ENCODE measurements around the gene LAX1. TPM values are rescaled to one million over a fixed set of nuclear protein-coding genes. Genes with fewer than 3 reads are reported as not detected.

Gene LAX1
- total and polyA plus RNA-seq, 10 of the 15 experiments (the other 5 are each of a cell fraction or from before 2014, with no cell fraction given), result 2.1 to 15.0 (median 9.0) TPM

DNA sequence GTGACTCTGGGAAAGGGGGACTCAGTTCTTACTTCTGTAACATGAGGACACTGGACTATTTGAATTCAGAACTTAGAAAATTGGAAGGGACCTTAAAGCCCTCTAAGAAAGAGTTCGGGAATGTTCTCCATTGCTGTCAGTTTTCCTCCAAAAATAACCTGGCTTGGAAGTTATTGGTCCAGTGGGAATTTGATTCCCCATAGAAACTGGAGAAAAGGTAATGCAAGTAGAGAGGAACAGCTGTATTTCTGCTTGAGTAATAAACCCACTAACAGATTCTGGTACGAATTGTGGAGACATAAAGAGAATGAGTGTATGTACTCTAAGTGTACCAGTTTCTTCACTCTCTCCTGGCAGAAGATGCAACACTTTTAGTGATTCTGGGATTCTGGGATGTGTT, 32.2 kb downstream of the LAX1 start (continued):
- no peak for TF ChIP-seq LARP7 (IDR thresholded peaks at IDR 0.05)
- no peak for TF ChIP-seq GABPA (IDR thresholded peaks at IDR 0.05; ENCODE audit: low read depth)
- no peak for TF ChIP-seq SRF (IDR thresholded peaks at IDR 0.05; ENCODE audit: low read depth in 2 of 2, low read length in 2 of 2)
- TF ChIP-seq, protein P1, sequence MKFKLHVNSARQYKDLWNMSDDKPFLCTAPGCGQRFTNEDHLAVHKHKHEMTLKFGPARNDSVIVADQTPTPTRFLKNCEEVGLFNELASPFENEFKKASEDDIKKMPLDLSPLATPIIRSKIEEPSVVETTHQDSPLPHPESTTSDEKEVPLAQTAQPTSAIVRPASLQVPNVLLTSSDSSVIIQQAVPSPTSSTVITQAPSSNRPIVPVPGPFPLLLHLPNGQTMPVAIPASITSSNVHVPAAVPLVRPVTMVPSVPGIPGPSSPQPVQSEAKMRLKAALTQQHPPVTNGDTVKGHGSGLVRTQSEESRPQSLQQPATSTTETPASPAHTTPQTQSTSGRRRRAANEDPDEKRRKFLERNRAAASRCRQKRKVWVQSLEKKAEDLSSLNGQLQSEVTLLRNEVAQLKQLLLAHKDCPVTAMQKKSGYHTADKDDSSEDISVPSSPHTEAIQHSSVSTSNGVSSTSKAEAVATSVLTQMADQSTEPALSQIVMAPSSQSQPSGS (IDR thresholded peaks at IDR 0.05; ENCODE audit: low read length), result no peak
- no peak for TF ChIP-seq KLF5 (IDR thresholded peaks at IDR 0.05; ENCODE audit: partially characterized antibody)

DNA sequence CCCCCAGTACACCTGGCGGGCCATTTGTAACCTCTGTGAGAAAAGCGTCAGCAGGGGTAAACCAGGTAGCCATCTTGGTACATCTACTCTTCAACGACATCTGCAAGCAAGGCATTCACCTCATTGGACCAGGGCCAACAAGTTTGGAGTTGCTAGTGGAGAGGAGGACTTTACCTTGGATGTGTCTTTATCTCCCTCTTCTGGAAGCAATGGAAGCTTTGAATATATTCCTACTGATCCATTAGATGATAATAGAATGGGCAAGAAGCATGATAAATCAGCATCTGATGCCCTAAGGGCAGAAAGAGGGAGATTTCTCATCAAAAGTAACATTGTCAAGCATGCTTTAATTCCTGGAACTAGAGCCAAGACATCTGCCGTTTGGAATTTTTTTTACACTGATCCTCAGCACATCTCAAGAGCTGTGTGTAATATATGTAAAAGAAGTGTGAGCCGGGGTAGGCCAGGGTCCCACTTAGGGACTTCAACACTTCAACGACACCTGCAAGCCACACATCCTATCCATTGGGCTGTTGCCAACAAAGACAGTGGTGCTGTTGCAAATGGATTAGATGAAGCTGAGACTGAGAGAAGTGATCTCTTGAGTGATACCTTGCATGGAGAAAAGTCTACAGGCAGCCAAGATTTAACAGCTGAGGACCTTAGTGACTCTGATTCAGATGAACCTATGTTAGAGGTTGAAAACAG, 33.1 kb downstream of the LAX1 start:
- ChIA-PET SMC1A (ENCODE audit: uncharacterized antibody, unreplicated experiment) (interaction anchor here (1.7 kb wide), 1 partner anchor 9 kb away, joined by 6 read pairs; no protein-coding TSS in a partner anchor), POLR2A (no interaction called here), RAD21 (ENCODE audit: unreplicated experiment) (no interaction called here), CTCF (no interaction called here)
- DNase-seq (ENCODE audit: low read depth, low spot score) (no peak), FAIRE-seq (no peak), ATAC-seq (no peak)
- H3K36me3 ChIP-seq (ENCODE audit: control insufficient read depth in 2 of 2, insufficient read depth in 2 of 2, low read length in 1 of 2), result peaks cover 0 to 24% of the 10 kb centered on the region in 2 experiments; a peak in 2 of 4 replicates
- BruUV-seq (replicated peaks), result no TSS peak
- H3K4me3 ChIP-seq, result no peak overlapping the region
- peaks cover 4% of the 10 kb centered on the region; the same call in 1 of the 2 replicates for H3K4me1 ChIP-seq (ENCODE audit: control insufficient read depth, insufficient read depth, low read length)
- peak overlapping the region; percentile 80 for H3K4me2 ChIP-seq (ENCODE audit: control insufficient read depth, insufficient read depth)
- peaks cover 69% of the 10 kb centered on the region for H3K79me2 ChIP-seq (ENCODE audit: control insufficient read depth, insufficient read depth, low read length)
- in situ Hi-C loops (cut with MboI), result no loop called here
- TF ChIP-seq YBX1 (IDR thresholded peaks at IDR 0.05) (no peak), POLR2AphosphoS5 (IDR thresholded peaks at IDR 0.05; ENCODE audit: low read length) (peak; percentile 21; the same call in 1 of the 2 replicates)
- 97% methylated on average over 6 of the region's 6 CpGs for WGBS (ENCODE audit: insufficient coverage, insufficient replicate concordance, low lambda C conversion rate, missing lambda C conversion rate)
- no peak overlapping the region for H3K27ac ChIP-seq (ENCODE audit: control insufficient read depth, insufficient read depth)
- H3K9me3 ChIP-seq (replicated peaks; ENCODE audit: control insufficient read depth, insufficient read depth, low read length), result no peaks in the 10 kb centered on the region; the same call in 2 of the 3 replicates
- no peak overlapping the region for H2AFZ ChIP-seq (ENCODE audit: control insufficient read depth, low read depth, low read length)
- H3K27me3 ChIP-seq (replicated peaks in 1 of 2; ENCODE audit: control insufficient read depth in 2 of 2, insufficient read depth in 2 of 2, low read length in 1 of 2), result no peaks in the 10 kb centered on the region
- no peak overlapping the region for H3K9ac ChIP-seq (ENCODE audit: control insufficient read depth, insufficient read depth, low read length)
- intact Hi-C loops (cut with micrococcal nuclease; ENCODE audit: unreplicated experiment), result no loop called here
- no peaks in the 10 kb centered on the region for H4K20me1 ChIP-seq (ENCODE audit: control insufficient read depth, insufficient read depth)

Measured in GM12878 (cell line).